HG03066 (cell line): Measurements from ENCODE around the gene NUP43.
"Not testable (repeated sequence)": the region's sequence is repeated elsewhere in the genome, so short reads cannot be mapped to it uniquely, and the experiment has no call there.

ENCODE experiments used
- ATAC-seq: cut with Tn5 transposase; IDR thresholded peaks from one replicate; pipeline ENCODE4 v1.9.1; 2021; ENCODE audit warnings: low read depth; ENCODE audit not compliant: unreplicated experiment

NUP43 gene

DNA sequence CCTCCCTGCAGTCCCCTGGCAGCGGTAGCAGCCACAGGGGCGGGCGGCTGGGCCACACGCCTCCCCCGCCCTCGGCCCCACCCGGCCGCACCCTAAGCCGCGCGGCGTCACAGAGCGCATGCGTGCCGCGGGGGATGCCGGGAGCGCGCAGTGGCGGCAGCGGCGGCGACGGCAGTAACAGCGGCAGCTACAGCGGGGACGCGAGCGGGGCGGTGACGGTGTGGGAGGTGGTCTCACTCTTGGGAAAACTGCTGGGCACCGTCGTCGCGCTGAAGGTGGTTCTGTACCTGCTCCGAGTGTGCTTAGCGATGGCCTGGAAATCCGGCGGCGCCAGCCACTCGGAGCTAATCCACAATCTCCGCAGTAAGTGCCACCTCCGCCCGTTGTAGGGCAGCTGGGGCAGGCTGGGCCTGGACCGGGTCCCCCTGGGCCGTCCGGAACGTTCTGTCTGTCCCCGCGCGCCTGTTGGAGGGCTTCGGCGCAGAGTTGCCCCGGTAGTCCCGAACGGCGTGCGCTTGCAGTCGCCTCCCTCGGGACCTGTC lies 3.3 kb upstream of the NUP43 start, which contains the start of gene PCMT1:
PCMT1 (plus strand) TSS at position 148 of the 542 bp plus-strand sequence; CDS start at position 309, 161 bp downstream.
- ATAC-seq, result peak; percentile 78

- peak; percentile 12 for ATAC-seq
These were observed 2.8 kb upstream of the NUP43 start for GRCh38 chr6:149749082-149749593.

GRCh38 chr6:149745252-149745651 lies 1.1 kb downstream of the NUP43 start:
- ATAC-seq, result not testable (repeated sequence)

GRCh38 chr6:149734915-149735314 lies 11.4 kb downstream of the NUP43 start:
- ATAC-seq, result no peak

- no peak for ATAC-seq
These were observed 13.1 kb downstream of the NUP43 start for GRCh38 chr6:149733089-149733720.

DNA sequence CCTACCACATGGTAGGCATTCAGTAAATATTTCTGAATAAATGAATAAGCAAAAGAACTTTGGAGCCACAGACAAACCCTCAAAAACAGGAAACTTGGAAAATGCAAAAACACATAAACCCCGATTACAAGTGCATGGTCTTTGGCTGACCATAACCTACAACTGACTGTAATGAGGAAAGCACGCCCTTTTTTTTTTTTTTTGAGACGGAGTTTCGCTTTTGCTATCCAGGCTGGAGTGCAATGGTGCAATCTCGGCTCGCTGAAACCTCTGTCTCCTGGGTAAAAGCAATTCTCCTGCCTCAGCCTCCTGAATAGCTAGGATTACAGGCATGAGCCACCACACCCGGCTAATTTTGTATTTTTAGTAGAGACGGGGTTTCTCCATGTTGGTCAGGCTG lies 16.5 kb downstream of the NUP43 start:
- no peak for ATAC-seq

GRCh38 chr6:149728499-149729234 lies 17.7 kb downstream of the NUP43 start:
- ATAC-seq, result no peak

- no peak for ATAC-seq
These were observed 18.4 kb downstream of the NUP43 start for GRCh38 chr6:149727793-149728498.

GRCh38 chr6:149725785-149726184 lies 20.5 kb downstream of the NUP43 start:
- no peak for ATAC-seq

GRCh38 chr6:149723771-149724417 lies 22.4 kb downstream of the NUP43 start:
- peak; percentile 56 for ATAC-seq

DNA sequence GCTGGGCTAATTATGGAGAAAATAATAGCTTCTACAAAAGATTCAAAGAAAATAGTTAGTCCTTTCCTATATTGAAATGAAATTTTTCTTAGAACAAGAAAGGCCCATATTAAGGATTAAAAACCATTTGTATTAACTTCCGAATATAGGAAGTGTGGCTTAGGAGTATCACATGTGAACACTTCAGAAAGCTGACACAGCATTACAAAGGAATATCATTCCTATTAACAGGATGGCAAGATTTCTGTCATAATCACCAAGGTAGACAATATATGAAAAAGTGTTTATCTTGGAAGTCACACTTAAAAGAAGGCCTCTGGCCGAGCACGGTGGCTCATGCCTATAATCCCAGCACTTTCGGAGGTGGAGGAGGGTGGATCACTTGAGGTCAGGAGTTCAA lies 23.1 kb downstream of the NUP43 start:
- no peak for ATAC-seq

DNA sequence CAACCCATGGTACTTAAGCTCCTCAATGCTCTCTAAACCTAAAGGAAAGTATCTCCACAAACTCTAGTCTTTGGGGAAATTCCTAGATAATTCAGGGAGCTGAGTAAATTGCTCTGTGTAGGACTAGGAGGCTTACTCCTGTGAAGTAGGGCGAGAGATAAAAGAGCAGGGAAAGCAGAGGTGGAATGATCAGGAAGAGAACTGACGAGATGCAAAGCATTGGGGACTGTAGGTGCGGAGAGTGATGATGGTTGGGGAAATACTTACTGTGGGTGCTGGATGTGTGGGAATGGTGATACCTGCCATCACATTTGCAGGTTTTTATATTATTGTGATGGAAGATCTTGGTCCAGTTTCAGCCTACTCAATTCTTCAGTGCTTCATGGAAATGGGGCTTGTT lies 26.8 kb downstream of the NUP43 start:
- no peak for ATAC-seq

DNA sequence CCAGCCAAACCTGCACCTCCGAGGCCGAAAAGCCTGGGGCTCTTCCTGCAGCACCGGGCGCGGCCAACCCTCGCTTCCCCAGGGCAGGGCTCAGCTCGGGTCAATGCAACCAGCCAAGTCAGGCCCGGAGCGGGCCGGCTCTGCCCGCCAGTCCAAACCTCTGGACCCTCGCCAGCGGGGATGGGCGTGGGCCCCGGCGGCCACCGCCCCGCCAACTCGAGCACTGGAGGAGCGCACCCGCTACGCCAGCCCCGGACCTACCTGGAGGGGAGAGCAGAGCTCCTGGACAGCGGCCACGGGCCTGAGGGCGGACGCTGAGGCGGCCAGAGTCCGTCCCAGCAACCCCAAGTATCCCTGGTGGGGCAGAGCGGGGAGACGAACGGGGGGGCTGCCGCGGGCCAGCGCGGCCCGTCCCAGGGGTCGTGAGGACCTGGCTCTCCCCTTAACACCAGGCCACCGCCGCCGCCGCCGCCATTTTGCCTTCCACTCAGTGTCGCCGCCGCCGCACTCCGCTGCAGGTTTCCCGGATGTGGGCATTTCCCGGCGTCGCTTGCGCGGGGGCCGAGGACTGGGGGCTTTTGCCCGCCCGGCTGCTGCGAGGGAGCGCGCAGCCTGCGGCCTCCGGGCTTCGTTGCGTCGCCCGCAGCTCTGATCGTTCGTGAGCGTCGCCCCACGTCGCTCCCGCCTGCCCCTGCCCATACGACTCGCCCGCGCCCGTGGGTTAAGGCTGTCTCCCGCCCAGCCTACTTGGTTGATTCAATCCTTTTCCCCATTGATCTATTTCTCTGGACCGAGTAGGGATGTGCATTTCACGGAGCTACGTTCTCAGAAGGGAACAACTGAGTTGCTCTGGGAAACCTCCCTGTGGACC lies 28.5 kb downstream of the NUP43 start, which contains the start of gene LATS1:
LATS1 (minus strand) TSS at position 514 of the 871 bp plus-strand sequence. CDS start 15,975 bp downstream, outside the sequence.
- peak; percentile 90 for ATAC-seq

- no peak for ATAC-seq
These were observed 29.1 kb downstream of the NUP43 start for GRCh38 chr6:149717255-149717587.

GRCh38 chr6:149716181-149716963 lies 30.0 kb downstream of the NUP43 start:
- no peak for ATAC-seq

DNA sequence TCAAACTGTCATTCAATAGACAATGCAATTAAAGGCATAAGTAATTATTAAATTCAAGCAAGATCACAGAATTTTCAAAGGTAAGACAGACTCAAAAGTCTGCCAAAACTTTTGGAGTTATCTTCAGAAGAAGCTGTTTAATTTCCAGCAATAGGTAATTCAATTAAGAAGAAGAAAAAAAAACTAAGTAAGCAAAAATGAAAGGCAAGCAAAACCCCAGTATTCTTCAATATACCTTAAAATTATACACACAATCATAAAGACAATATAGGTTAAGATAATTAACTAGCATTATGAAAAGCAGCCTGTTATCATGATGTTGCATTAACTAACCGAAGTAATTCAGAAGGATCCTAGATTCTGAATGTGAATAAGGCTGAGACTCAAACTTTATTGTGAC lies 31.9 kb downstream of the NUP43 start:
- no peak for ATAC-seq

DNA sequence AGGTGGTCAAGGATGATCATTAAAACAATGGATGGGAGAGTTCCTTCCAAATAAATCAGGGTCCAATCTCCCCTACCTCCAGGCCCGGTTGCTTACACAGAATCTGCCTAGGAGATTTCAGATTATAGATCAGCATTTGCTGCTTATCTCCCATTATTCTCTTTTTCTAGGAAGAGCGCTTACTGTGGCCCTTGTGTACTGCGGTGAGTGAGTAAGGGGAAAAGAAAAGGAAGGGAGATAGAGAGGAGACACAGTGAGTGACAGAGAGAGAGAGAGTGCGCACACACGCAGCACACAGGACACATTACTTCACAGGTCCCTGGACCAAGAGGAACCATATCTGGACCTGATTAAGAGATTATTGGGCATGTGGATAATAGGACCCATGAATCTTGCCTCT lies 34.6 kb downstream of the NUP43 start:
- no peak for ATAC-seq

DNA sequence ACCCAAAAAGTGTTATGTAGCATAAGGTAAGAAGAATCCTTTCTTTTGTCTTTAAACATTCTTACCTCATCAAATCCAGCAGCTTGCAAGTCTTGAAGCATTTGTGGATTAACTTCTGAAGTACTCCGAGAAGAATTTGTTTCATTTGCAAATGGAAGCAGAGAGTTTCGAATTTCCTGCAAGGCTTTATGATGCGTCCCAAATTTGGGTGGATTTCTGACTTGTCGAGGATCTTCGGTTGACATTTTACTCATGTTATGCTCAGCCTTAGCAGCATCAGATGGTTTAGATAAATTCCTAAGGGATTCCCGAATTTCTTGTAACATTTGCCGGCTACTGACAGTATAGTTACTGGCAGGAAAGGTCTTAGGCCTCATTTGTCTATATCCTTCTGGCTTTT lies 44.6 kb downstream of the NUP43 start:
- ATAC-seq, result no peak

DNA sequence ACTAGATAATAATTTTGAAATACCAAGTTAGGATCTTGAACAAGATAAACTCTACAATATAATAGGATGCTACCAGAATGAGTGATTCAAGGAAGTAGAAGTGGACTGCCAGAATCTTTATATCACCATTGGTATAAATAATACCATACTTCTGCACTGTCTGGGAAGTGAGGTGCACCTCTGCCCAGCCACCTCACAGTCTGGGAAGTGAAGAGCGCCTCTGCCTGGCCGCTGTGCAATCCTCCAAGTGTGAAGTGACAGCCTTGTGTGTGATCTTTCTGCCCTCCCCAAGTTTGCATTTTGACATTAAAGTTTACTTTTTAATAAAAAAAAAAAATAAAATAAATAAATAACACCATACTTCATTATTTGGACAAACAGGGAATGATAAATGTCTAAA lies 47.2 kb downstream of the NUP43 start:
- no peak for ATAC-seq
